ENCODE data around the gene BST2. TPM values are rescaled to one million over a fixed set of nuclear protein-coding genes. Genes with fewer than 3 reads are reported as not detected.

The BST2 gene
- total and polyA plus RNA-seq, 2 of the 8 experiments (the other 6 are each of a cell fraction or from before 2014, with no cell fraction given), result 18.1 to 72.8 TPM

DNA sequence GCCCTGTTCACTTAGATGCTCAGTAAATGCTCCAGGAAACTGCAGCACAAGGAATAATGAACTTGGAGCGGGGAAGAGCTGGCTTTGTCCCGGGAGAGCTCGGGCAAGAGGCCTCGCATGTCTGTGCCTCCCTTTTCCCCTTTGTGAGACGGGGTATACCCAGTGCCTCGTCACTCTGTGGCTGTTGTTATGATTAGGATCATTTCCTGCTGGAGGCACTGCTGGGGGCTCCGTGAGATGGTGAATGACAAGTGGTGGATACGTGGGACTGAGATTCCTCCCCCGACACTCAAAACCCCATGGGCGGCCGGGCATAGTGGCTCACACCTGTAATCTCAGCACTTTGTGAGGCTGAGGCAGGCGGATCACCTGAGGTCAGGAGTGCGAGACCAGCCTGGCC, 27.2 kb downstream of the BST2 start:
- no peak overlapping the region for H3K27ac ChIP-seq (ENCODE audit: low read depth, low read length)
- no peak overlapping the region for H3K4ac ChIP-seq (replicated peaks; ENCODE audit: insufficient read length, low read depth, low read length)
- no peak overlapping the region for H3K18ac ChIP-seq (ENCODE audit: extremely low read depth, low read length)
- H4K5ac ChIP-seq (ENCODE audit: insufficient read length, low read depth, low read length), result no peak overlapping the region
- H2BK12ac ChIP-seq (ENCODE audit: low read depth, low read length), result no peak overlapping the region
- no peak overlapping the region for H2BK120ac ChIP-seq (replicated peaks; ENCODE audit: low read depth, low read length)
- no peak overlapping the region for H3K4me2 ChIP-seq (ENCODE audit: insufficient read depth in 1 of 2, low read depth in 2 of 2, low read length in 2 of 2)
- H3K79me2 ChIP-seq (ENCODE audit: control insufficient read depth in 1 of 2, insufficient read depth in 2 of 2, low read length in 2 of 2), result no peaks in the 10 kb centered on the region
- no peaks in the 10 kb centered on the region for H3K23me2 ChIP-seq (ENCODE audit: low read depth, low read length)
- H2AK5ac ChIP-seq (ENCODE audit: low read depth, low read length), result no peak overlapping the region
- no peak for DNase-seq (ENCODE audit: low read depth in 1 of 2, low spot score in 2 of 2)
- 0 out of 4 replicates have a peak, but pooled peaks cover 0 to 3% of the 10 kb centered on the region in 2 experiments for H3K9me3 ChIP-seq (ENCODE audit: insufficient read depth in 2 of 2, low read depth in 1 of 2, low read length in 1 of 2)
- no peak overlapping the region for H2BK5ac ChIP-seq (ENCODE audit: low read depth, low read length)
- H3K27me3 ChIP-seq (replicated peaks in 1 of 4; ENCODE audit: control insufficient read depth in 3 of 4, extremely low read depth in 1 of 4, insufficient read depth in 3 of 4, low read length in 3 of 4), result no peaks in the 10 kb centered on the region
- WGBS, 2 experiments (ENCODE audit: extremely low coverage in 1 of 2, insufficient coverage in 1 of 2, insufficient read length in 1 of 2, insufficient replicate concordance in 2 of 2, low coverage in 1 of 2, low lambda C conversion rate in 2 of 2, missing lambda C conversion rate in 1 of 2), result 79% methylated on average over 13 of the region's 13 CpGs; no CpG with 5 or more reads in 1 of the 2 experiments
- POLR2A ChIA-PET (ENCODE audit: partially characterized antibody), result interaction anchor here (0.6 to 1.3 kb wide), 3 partner anchors 37 to 486 kb away, joined by 3 to 4 read pairs (median 3); no protein-coding TSS in a partner anchor
- H3K4me1 ChIP-seq (replicated peaks in 1 of 4; ENCODE audit: control insufficient read depth in 3 of 4, insufficient read depth in 4 of 4, low read length in 3 of 4), result peaks cover 0 to 9% (median 6%) of the 10 kb centered on the region in 4 experiments; a peak in 5 of 7 replicates
- no peak overlapping the region for H3K56ac ChIP-seq (replicated peaks; ENCODE audit: insufficient read length, low read depth, low read length)
- TF ChIP-seq CTBP2 (IDR thresholded peaks at IDR 0.05; ENCODE audit: borderline replicate concordance, insufficient read depth, insufficient read length, low read length) (no peak), SP2 (IDR thresholded peaks at IDR 0.05; ENCODE audit: low read length) (no peak), PHF8 (conservative IDR thresholded peaks at IDR 0.05; ENCODE audit: low read depth, low read length) (no peak), CHD1 (IDR thresholded peaks at IDR 0.05; ENCODE audit: low read depth, low read length) (no peak), BRCA1 (IDR thresholded peaks at IDR 0.05; ENCODE audit: low read depth, low read length) (no peak), CHD2 (IDR thresholded peaks at IDR 0.05; ENCODE audit: low read length) (no peak)
- TF ChIP-seq, protein P1, sequence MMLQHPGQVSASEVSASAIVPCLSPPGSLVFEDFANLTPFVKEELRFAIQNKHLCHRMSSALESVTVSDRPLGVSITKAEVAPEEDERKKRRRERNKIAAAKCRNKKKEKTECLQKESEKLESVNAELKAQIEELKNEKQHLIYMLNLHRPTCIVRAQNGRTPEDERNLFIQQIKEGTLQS (IDR thresholded peaks at IDR 0.05; ENCODE audit: insufficient read depth, low read depth, low read length), result no peak
- TF ChIP-seq, protein P2, sequence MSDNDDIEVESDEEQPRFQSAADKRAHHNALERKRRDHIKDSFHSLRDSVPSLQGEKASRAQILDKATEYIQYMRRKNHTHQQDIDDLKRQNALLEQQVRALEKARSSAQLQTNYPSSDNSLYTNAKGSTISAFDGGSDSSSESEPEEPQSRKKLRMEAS (IDR thresholded peaks at IDR 0.05), result no peak
- no peak overlapping the region for H4K8ac ChIP-seq (ENCODE audit: extremely low read depth, insufficient read depth, low read length)
- no peak overlapping the region for H2BK20ac ChIP-seq (ENCODE audit: low read length)
- no peaks in the 10 kb centered on the region for H3K79me1 ChIP-seq (ENCODE audit: low read depth, low read length)
- no peaks in the 10 kb centered on the region for H4K20me1 ChIP-seq (replicated peaks in 1 of 2; ENCODE audit: control insufficient read depth in 1 of 2, insufficient read depth in 2 of 2, low read length in 2 of 2)
- no peak overlapping the region for H3K14ac ChIP-seq (ENCODE audit: insufficient read length)
- H3K36me3 ChIP-seq (ENCODE audit: control insufficient read depth in 2 of 4, insufficient read depth in 4 of 4, low read length in 3 of 4), result no peaks in the 10 kb centered on the region
- H3K23ac ChIP-seq (ENCODE audit: insufficient read length), result no peak overlapping the region
- H3K4me3 ChIP-seq (ENCODE audit: extremely low read depth in 1 of 4, insufficient read depth in 2 of 4, low read depth in 3 of 4, low read length in 4 of 4), result no peak overlapping the region
- H2AFZ ChIP-seq (ENCODE audit: low read length), result no peak overlapping the region
- CTCF ChIA-PET (ENCODE audit: partially characterized antibody), result interaction anchor here (1.3 kb wide), 1 partner anchor 85 kb away, joined by 3 read pairs; no protein-coding TSS in a partner anchor
- H4K91ac ChIP-seq (replicated peaks; ENCODE audit: insufficient read length, low read length), result no peak overlapping the region
- no peak for FAIRE-seq
- H3K9ac ChIP-seq (replicated peaks in 1 of 4; ENCODE audit: extremely low read depth in 1 of 4, low read depth in 3 of 4, low read length in 3 of 4), result no peak overlapping the region
- no peak overlapping the region for H2BK15ac ChIP-seq (ENCODE audit: low read length)

All from H1 (cell line).